Psoas muscle (tissue), 8 donors: ENCODE measurements around the gene CARD14. TPM values are rescaled to one million over a fixed set of nuclear protein-coding genes. Genes with fewer than 3 reads are reported as not detected.

Experiments used
- ATAC-seq, 4 donors: fragments of 200-7000 bp; cut with Tn5 transposase; one replicate each; pipeline ENCODE4 v1.9.1; 2020; ENCODE audit warnings: moderate library complexity in 3 of 4, mild to moderate bottlenecking in 2 of 4
- DNase-seq, 2 donors: peaks; one replicate each; pipeline ENCODE4 v3.0.0-alpha.2; 2020
- H3K27ac ChIP-seq: fragments of 200-600 bp; one replicate; pipeline ENCODE4 v1.8.0; 2022
- H3K27me3 ChIP-seq, 3 donors: fragments of 200-600 bp in 1 of 3; one replicate each; pipeline versions ENCODE4 v1.6.1 to v1.8.0; 2013 to 2022; ENCODE audit warnings: low read length in 2 of 3, mild to moderate bottlenecking in 2 of 3, moderate library complexity in 1 of 3; ENCODE audit not compliant: insufficient read depth in 3 of 3
- H3K36me3 ChIP-seq, 2 donors: fragments of 200-600 bp in 1 of 2; one replicate each; pipeline versions ENCODE4 v1.6.1 to v1.8.0; 2013 to 2022; ENCODE audit warnings: low read depth in 1 of 2, mild to moderate bottlenecking in 1 of 2, moderate library complexity in 1 of 2; ENCODE audit not compliant: insufficient read depth in 1 of 2
- H3K4me1 ChIP-seq: fragments of 200-600 bp; one replicate; pipeline ENCODE4 v1.8.0; 2022
- H3K4me3 ChIP-seq: fragments of 200-600 bp; one replicate; pipeline ENCODE4 v1.8.0; 2022; ENCODE audit warnings: mild to moderate bottlenecking
- H3K9me3 ChIP-seq: fragments of 200-600 bp; one replicate; pipeline ENCODE4 v1.8.0; 2022
- WGBS, 3 donors: extraction: QIAGEN DNeasy Blood & Tissue Kit; methylation state at CpG; one replicate each; pipeline versions ENCODE4 v1.1.6 to v1.1.7; 2013; 5-methylcytosine and 5-hydroxymethylcytosine counted together
- intact Hi-C, 2 donors: fragments of 100-400 bp; cut with DNase I; formaldehyde crosslinking; loops; one replicate each; pipeline versions ENCODE4 v1.11.0 to v1.14.2; 2022
- polyA plus RNA-seq, 3 donors: library from polyadenylated mRNA; stranded (reverse); fragments of 200-250 nt; gene quantifications; one replicate each; pipeline ENCODE4 v1.2.3, GENCODE V29; 2013
- total RNA-seq, 4 donors: library from RNA; stranded (reverse); fragmentation: NEBNext Ultra II Directional in 2 of 4; extraction: Animal tissue kit (Norgen Biotek cat#: 25700) in 2 of 4; gene quantifications; one replicate each; pipeline versions ENCODE4 v1.2.1 to v1.2.4, GENCODE V29; 2021 to 2023
- TF ChIP-seq, protein P1 (sequence below): fragments of 200-600 bp; IDR thresholded peaks from one replicate; pipeline ENCODE4 v1.8.0; 2022; ENCODE audit warnings: antibody characterized with exemption
- donor health status: healthy with polysubstance abuse.
- donor health status: DM: no; HTN: no; CAD: no; lungs with moderate emphysema.
- donor health status: Bipolar disorder and iron deficiency.
- donor health status: healthy.
- donor health status: DM: yes; HTN: yes; CAD: no.
- donor health status: DM: no; HTN: no; CAD: no.
- donor health status: DM: no; HTN: no; CAD: no.
- donor health status: DM: yes; HTN: yes; CAD: no.

CARD14 gene
- total and polyA plus RNA-seq, 7 donors, result 0.05 to 0.32 (median 0.06) TPM; not detected in 4

- H3K27me3 ChIP-seq, result no peaks in the 10 kb centered on the region
- DNase-seq (peak; percentile 87 to 90), ATAC-seq (peak; percentile 84 to 91 (median 87))
- H3K9me3 ChIP-seq, result no peaks in the 10 kb centered on the region
- intact Hi-C loops, result no loop called here
- H3K4me1 ChIP-seq, result peaks cover 6% of the 10 kb centered on the region
- H3K27ac ChIP-seq, result peak within 1 kb of the TSS; percentile 89
- TF ChIP-seq, protein P1, sequence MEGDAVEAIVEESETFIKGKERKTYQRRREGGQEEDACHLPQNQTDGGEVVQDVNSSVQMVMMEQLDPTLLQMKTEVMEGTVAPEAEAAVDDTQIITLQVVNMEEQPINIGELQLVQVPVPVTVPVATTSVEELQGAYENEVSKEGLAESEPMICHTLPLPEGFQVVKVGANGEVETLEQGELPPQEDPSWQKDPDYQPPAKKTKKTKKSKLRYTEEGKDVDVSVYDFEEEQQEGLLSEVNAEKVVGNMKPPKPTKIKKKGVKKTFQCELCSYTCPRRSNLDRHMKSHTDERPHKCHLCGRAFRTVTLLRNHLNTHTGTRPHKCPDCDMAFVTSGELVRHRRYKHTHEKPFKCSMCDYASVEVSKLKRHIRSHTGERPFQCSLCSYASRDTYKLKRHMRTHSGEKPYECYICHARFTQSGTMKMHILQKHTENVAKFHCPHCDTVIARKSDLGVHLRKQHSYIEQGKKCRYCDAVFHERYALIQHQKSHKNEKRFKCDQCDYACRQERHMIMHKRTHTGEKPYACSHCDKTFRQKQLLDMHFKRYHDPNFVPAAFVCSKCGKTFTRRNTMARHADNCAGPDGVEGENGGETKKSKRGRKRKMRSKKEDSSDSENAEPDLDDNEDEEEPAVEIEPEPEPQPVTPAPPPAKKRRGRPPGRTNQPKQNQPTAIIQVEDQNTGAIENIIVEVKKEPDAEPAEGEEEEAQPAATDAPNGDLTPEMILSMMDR, result peak; percentile 10
- H3K36me3 ChIP-seq, result peaks cover 0 to 31% of the 10 kb centered on the region in 2 donors
- 1% methylated on average over 23 to 77 of the region's 77 CpGs for WGBS, 3 donors
- peak within 1 kb of the TSS; percentile 96 for H3K4me3 ChIP-seq
These were observed 50.4 kb downstream of the CARD14 start, which contains the start of the genes SGSH and SLC26A11 for GRCh38 chr17:80220054-80220735. SGSH (minus strand) TSS chr17:80220333; CDS start chr17:80220313, 20 bp downstream. SLC26A11 (plus strand) TSS chr17:80220427; CDS start chr17:80221561, 1,134 bp downstream.

DNA sequence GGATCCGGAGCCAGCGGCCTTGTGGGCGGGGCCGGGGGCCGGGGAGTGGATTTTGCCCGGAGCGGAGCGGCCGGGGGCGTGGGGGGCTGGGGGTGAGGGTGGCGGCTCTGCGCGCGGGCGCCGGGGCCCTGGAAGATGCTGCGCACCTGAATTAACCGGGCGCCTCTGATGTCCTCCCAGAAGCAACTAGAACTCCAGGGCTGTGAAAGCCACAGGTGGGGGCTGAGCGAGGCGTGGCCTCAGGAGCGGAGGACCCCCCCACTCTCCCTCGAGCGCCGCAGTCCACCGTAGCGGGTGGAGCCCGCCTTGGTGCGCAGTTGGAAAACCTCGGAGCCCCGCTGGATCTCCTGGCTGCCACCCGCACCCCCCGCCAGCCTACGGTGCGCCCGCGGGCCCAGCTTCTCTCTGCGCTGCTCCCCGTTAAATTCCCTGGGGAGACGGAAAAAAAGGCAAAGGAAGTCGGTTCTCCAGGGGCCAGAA is 50.9 kb downstream of the CARD14 start:
- Histone ChIP-seq H3K27ac (peak overlapping the region; percentile 89), H3K36me3 (peaks cover 0 to 25% of the 10 kb centered on the region in 2 donors), H3K27me3 (no peaks in the 10 kb centered on the region), H3K4me1 (peaks cover 6% of the 10 kb centered on the region), H3K9me3 (no peaks in the 10 kb centered on the region), H3K4me3 (peak overlapping the region; percentile 96)
- TF ChIP-seq, protein P1, result no peak
- WGBS, 3 donors, result 2 to 9% (median 3%) methylated on average over 34 to 41 of the region's 41 CpGs
- DNase-seq, result no peak
- intact Hi-C loops, result no loop called here
- peak in 3 of 4 donors; percentile 24 to 51 (median 33) for ATAC-seq

- H3K36me3 ChIP-seq, result peaks cover 0 to 25% of the 10 kb centered on the region in 2 donors
- H3K4me3 ChIP-seq, result peak overlapping the region; percentile 96
- peaks cover 6% of the 10 kb centered on the region for H3K4me1 ChIP-seq
- no peaks in the 10 kb centered on the region for H3K27me3 ChIP-seq
- ATAC-seq, result peak in 1 of 4 donors; percentile 3
- H3K27ac ChIP-seq, result no peak overlapping the region
- WGBS, 3 donors, result 63 to 84% (median 78%) methylated on average over 27 to 29 of the region's 29 CpGs
- intact Hi-C loops, result no loop called here
- H3K9me3 ChIP-seq, result no peaks in the 10 kb centered on the region
- TF ChIP-seq, protein P1, result no peak
- no peak for DNase-seq
These were observed 51.7 kb downstream of the CARD14 start for GRCh38 chr17:80221351-80222105.

DNA sequence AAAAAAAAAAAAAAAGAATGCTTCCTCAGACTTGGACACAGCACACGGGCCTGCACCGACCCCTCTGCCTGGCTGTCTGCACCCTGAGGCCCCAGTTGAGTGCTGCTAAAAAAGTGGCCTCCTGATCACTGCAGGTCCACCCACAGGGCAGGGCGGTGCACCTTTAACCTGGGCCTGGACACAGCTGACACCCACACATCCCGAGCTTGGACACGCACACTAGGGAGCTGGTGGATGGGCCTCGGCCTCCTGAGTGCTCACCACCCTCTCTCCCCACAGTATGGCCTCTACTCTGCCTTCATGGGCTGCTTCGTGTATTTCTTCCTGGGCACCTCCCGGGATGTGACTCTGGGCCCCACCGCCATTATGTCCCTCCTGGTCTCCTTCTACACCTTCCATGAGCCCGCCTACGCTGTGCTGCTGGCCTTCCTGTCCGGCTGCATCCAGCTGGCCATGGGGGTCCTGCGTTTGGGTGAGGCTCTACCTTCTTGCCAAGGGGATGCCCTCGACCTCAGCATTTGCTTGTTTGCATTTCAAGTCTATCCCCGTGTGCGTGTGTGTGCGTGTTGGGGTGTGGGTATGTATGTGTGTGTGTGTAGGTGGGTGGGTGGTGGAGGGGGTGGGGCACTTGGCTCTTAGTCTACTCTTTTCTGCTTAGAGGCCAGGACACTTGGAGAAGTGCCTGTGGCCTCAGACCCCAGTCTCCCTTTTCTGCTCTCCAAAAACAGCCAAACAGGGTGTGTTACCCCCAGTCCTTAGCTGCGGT is 52.7 kb downstream of the CARD14 start:
- H3K36me3 ChIP-seq, result peaks cover 0 to 19% of the 10 kb centered on the region in 2 donors
- TF ChIP-seq, protein P1, result no peak
- H3K27ac ChIP-seq, result no peak overlapping the region
- ATAC-seq, result no peak
- H3K4me3 ChIP-seq, result no peak overlapping the region
- intact Hi-C loops, result no loop called here
- no peaks in the 10 kb centered on the region for H3K27me3 ChIP-seq
- peaks cover 6% of the 10 kb centered on the region for H3K4me1 ChIP-seq
- no peaks in the 10 kb centered on the region for H3K9me3 ChIP-seq
- peak; percentile 9 to 41 for DNase-seq
- WGBS, 3 donors, result 85 to 91% (median 90%) methylated on average over 18 of the region's 18 CpGs
